Activated CD4-positive, alpha-beta memory T cell treated with anti-CD3 and anti-CD28 coated beads, Interleukin-2, amount 10 ng/mL, durations not matched to agents 7 days and 5 days (primary cell): ENCODE measurements around the gene NMT1. TPM values are rescaled to one million over a fixed set of nuclear protein-coding genes. Genes with fewer than 3 reads are reported as not detected.
A peak's percentile ranks its signal among the peaks of the same experiment; 100 is the strongest.

Experiments used
- CTCF ChIA-PET: fragments of 350-600 bp; sonication (Branson Sonifier 250); formaldehyde crosslinking; loops from one replicate; lab custom pipeline; 2021; ENCODE audit warnings: antibody characterized with exemption, inconsistent platforms; lab: Charles Lee
- POLR2A ChIA-PET: fragments of 350-600 bp; sonication (Branson Sonifier 250); formaldehyde crosslinking; loops from one replicate; lab custom pipeline; 2021; ENCODE audit warnings: antibody characterized with exemption; lab: Charles Lee
- DNase-seq: peaks from one replicate; pipeline ENCODE4 v3.0.0-alpha.2; 2020
- H3K27ac Mint-ChIP-seq: one replicate; pipeline ENCODE4 v1.8.0; 2021; ENCODE audit warnings: mild to moderate bottlenecking, mixed read lengths
- H3K27me3 Mint-ChIP-seq: one replicate; pipeline ENCODE4 v1.8.0; 2021; ENCODE audit warnings: mixed read lengths
- H3K36me3 Mint-ChIP-seq: one replicate; pipeline ENCODE4 v1.8.0; 2021; ENCODE audit warnings: low read depth, mixed read lengths
- H3K4me1 Mint-ChIP-seq: one replicate; pipeline ENCODE4 v1.8.0; 2021; ENCODE audit warnings: mixed read lengths
- H3K4me3 Mint-ChIP-seq: one replicate; pipeline ENCODE4 v1.8.0; 2021; ENCODE audit warnings: mild to moderate bottlenecking, mixed read lengths
- H3K9me3 Mint-ChIP-seq: one replicate; pipeline ENCODE4 v1.8.0; 2021; ENCODE audit warnings: mixed read lengths
- total RNA-seq, 2 experiments: library from RNA; stranded (reverse); gene quantifications; one replicate each; pipeline ENCODE4 v1.2.3, GENCODE V29; 2021

The NMT1 gene
- total RNA-seq, 2 experiments from 2014 or later, result 114 TPM

- ChIA-PET CTCF (interaction anchor here (0.6 to 11.2 kb wide), 9 partner anchors 10 to 165 kb away, joined by 3 to 347 read pairs (median 8); partner anchors contain the start of genes ACBD4, DCAKD, HEXIM2 and PLCD3), POLR2A (interaction anchor here (0.9 to 6.6 kb wide), 17 partner anchors 10 to 261 kb away, joined by 3 to 470 read pairs (median 22); partner anchors contain the start of genes ACBD4, DCAKD, FMNL1 and HEXIM2)
- Mint-ChIP-seq H3K4me3 (peak overlapping the region; percentile 97), H3K27me3 (no peaks in the 10 kb centered on the region), H3K9me3 (no peaks in the 10 kb centered on the region), H3K36me3 (peaks cover 29% of the 10 kb centered on the region), H3K4me1 (peaks cover 50% of the 10 kb centered on the region), H3K27ac (peak overlapping the region; percentile 98)
- DNase-seq, result peak; percentile 84
These were observed 86.6 kb downstream of the NMT1 start for GRCh38 chr17:45147581-45148182.

- CTCF ChIA-PET, result interaction anchor here (0.6 to 11.2 kb wide), 19 partner anchors 11 to 261 kb away, joined by 3 to 347 read pairs (median 5); partner anchors contain the start of genes ACBD4, DCAKD, HEXIM2 and PLCD3
- POLR2A ChIA-PET, result interaction anchor here (0.7 to 6.6 kb wide), 26 partner anchors 11 to 261 kb away, joined by 3 to 470 read pairs (median 10); partner anchors contain the start of genes ACBD4, DCAKD, EFTUD2 and FMNL1
- Mint-ChIP-seq H3K36me3 (peaks cover 29% of the 10 kb centered on the region), H3K9me3 (no peaks in the 10 kb centered on the region), H3K4me3 (peak within 1 kb of the TSS; percentile 97), H3K4me1 (peaks cover 45% of the 10 kb centered on the region), H3K27me3 (no peaks in the 10 kb centered on the region), H3K27ac (peak within 1 kb of the TSS; percentile 98)
- peak; percentile 99 for DNase-seq
These were observed 87.3 kb downstream of the NMT1 start, which contains the start of gene HEXIM1 for GRCh38 chr17:45148183-45149036. HEXIM1 (plus strand) TSS chr17:45148475; CDS start chr17:45149191, 716 bp downstream.

GRCh38 chr17:45149037-45149668 is 88.0 kb downstream of the NMT1 start:
- no peaks in the 10 kb centered on the region for H3K27me3 Mint-ChIP-seq
- peak overlapping the region; percentile 97 for H3K4me3 Mint-ChIP-seq
- CTCF ChIA-PET, result interaction anchor here (0.8 to 11.2 kb wide), 22 partner anchors 12 to 945 kb away, joined by 3 to 347 read pairs (median 5); partner anchors contain the start of genes ACBD4, HEXIM2 and PLCD3
- POLR2A ChIA-PET, result interaction anchor here (0.6 to 6.6 kb wide), 31 partner anchors 8 to 1026 kb away, joined by 3 to 470 read pairs (median 7); partner anchors contain the start of genes ACBD4, DCAKD, EFTUD2 and FMNL1
- peaks cover 43% of the 10 kb centered on the region for H3K4me1 Mint-ChIP-seq
- DNase-seq, result peak; percentile 81
- H3K36me3 Mint-ChIP-seq, result peaks cover 29% of the 10 kb centered on the region
- no peaks in the 10 kb centered on the region for H3K9me3 Mint-ChIP-seq
- H3K27ac Mint-ChIP-seq, result peak overlapping the region; percentile 98

- Mint-ChIP-seq H3K4me3 (peak overlapping the region; percentile 97), H3K27me3 (no peaks in the 10 kb centered on the region), H3K27ac (peak overlapping the region; percentile 98), H3K36me3 (peaks cover 29% of the 10 kb centered on the region), H3K9me3 (no peaks in the 10 kb centered on the region), H3K4me1 (peaks cover 41% of the 10 kb centered on the region)
- DNase-seq, result peak; percentile 51
- CTCF ChIA-PET, result interaction anchor here (1.1 to 11.2 kb wide), 20 partner anchors 11 to 946 kb away, joined by 3 to 347 read pairs (median 6); partner anchors contain the start of genes ACBD4, HEXIM2, NMT1 and PLCD3
- POLR2A ChIA-PET, result interaction anchor here (0.6 to 6.6 kb wide), 27 partner anchors 9 to 1026 kb away, joined by 3 to 470 read pairs (median 7); partner anchors contain the start of genes ACBD4, DCAKD, EFTUD2 and FMNL1
These were observed 88.8 kb downstream of the NMT1 start for GRCh38 chr17:45149669-45150664.

GRCh38 chr17:45150911-45151809 is 90.0 kb downstream of the NMT1 start:
- H3K4me3 Mint-ChIP-seq, result peak overlapping the region; percentile 64
- peak overlapping the region; percentile 70 for H3K27ac Mint-ChIP-seq
- CTCF ChIA-PET, result interaction anchor here (1.0 to 11.2 kb wide), 18 partner anchors 10 to 234 kb away, joined by 3 to 347 read pairs (median 4); partner anchors contain the start of genes ACBD4, HEXIM2, MAP3K14 and NMT1
- H3K36me3 Mint-ChIP-seq, result peaks cover 29% of the 10 kb centered on the region
- POLR2A ChIA-PET, result interaction anchor here (0.7 to 6.6 kb wide), 13 partner anchors 10 to 165 kb away, joined by 3 to 470 read pairs (median 20); partner anchors contain the start of genes ACBD4, DCAKD, FMNL1 and HEXIM2
- H3K9me3 Mint-ChIP-seq, result no peaks in the 10 kb centered on the region
- H3K4me1 Mint-ChIP-seq, result peaks cover 37% of the 10 kb centered on the region
- DNase-seq, result no peak
- H3K27me3 Mint-ChIP-seq, result no peaks in the 10 kb centered on the region

GRCh38 chr17:45155029-45155428 is 93.9 kb downstream of the NMT1 start:
- POLR2A ChIA-PET, result interaction anchor here (0.6 to 0.7 kb wide), 2 partner anchors 18 to 389 kb away, joined by 3 read pairs; no protein-coding TSS in a partner anchor
- no peak overlapping the region for H3K27ac Mint-ChIP-seq
- peaks cover 44% of the 10 kb centered on the region for H3K4me1 Mint-ChIP-seq

GRCh38 chr17:45155483-45155882 is 94.4 kb downstream of the NMT1 start:
- CTCF ChIA-PET, result interaction anchor here (0.6 to 3.2 kb wide), 6 partner anchors 18 to 192 kb away, joined by 3 to 35 read pairs (median 7); partner anchors contain the start of gene ACBD4
- POLR2A ChIA-PET, result interaction anchor here (0.6 to 0.7 kb wide), 2 partner anchors 18 to 390 kb away, joined by 3 read pairs; no protein-coding TSS in a partner anchor
- no peaks in the 10 kb centered on the region for H3K27me3 Mint-ChIP-seq
- no peak for DNase-seq
- H3K4me1 Mint-ChIP-seq, result peaks cover 43% of the 10 kb centered on the region
- H3K36me3 Mint-ChIP-seq, result peaks cover 38% of the 10 kb centered on the region
- no peaks in the 10 kb centered on the region for H3K9me3 Mint-ChIP-seq
- H3K4me3 Mint-ChIP-seq, result no peak overlapping the region
- H3K27ac Mint-ChIP-seq, result no peak overlapping the region

More at GRCh38 chr17:45155029-45155428, 93.9 kb downstream of the NMT1 start:
- DNase-seq, result no peak
- Mint-ChIP-seq H3K27me3 (no peaks in the 10 kb centered on the region), H3K9me3 (no peaks in the 10 kb centered on the region), H3K4me3 (no peak overlapping the region), H3K36me3 (peaks cover 38% of the 10 kb centered on the region)
- CTCF ChIA-PET, result interaction anchor here (0.6 to 3.2 kb wide), 6 partner anchors 18 to 192 kb away, joined by 3 to 35 read pairs (median 7); partner anchors contain the start of gene ACBD4

- H3K27me3 Mint-ChIP-seq, result no peaks in the 10 kb centered on the region
- no peak overlapping the region for H3K4me3 Mint-ChIP-seq
- CTCF ChIA-PET, result interaction anchor here (1.2 to 3.2 kb wide), 3 partner anchors 17 to 41 kb away, joined by 3 to 35 read pairs (median 31); partner anchors contain the start of gene ACBD4
- POLR2A ChIA-PET, result no interaction called here
- H3K27ac Mint-ChIP-seq, result no peak overlapping the region
- H3K9me3 Mint-ChIP-seq, result no peaks in the 10 kb centered on the region
- H3K4me1 Mint-ChIP-seq, result peaks cover 38% of the 10 kb centered on the region
- H3K36me3 Mint-ChIP-seq, result peaks cover 38% of the 10 kb centered on the region
- DNase-seq, result no peak
These were observed 95.1 kb downstream of the NMT1 start for GRCh38 chr17:45156242-45156641.
